WTC11 (cell line): ENCODE measurements around the gene SAMHD1. TPM values are rescaled to one million over a fixed set of nuclear protein-coding genes. Genes with fewer than 3 reads are reported as not detected.
A peak's percentile ranks its signal among the peaks of the same experiment; 100 is the strongest.

Experiments used
- ATAC-seq: fragments of 200-7000 bp; cut with Tn5 transposase; 2 replicates; pipeline ENCODE4 v1.10.0; 2021; ENCODE audit warnings: mild to moderate bottlenecking, moderate library complexity
- CTCF ChIA-PET: fragments of 300-600 bp; sonication (Branson Sonifier 250); formaldehyde crosslinking; loops from one replicate; lab custom pipeline; 2021; ENCODE audit warnings: antibody characterized with exemption; lab: Charles Lee
- POLR2A ChIA-PET: fragments of 350-600 bp; sonication (Branson Sonifier 250); formaldehyde crosslinking; loops from one replicate; lab custom pipeline; 2021; ENCODE audit warnings: antibody characterized with exemption; lab: Charles Lee
- DNase-seq: peaks from one replicate; pipeline ENCODE4 v3.0.0; 2021; ENCODE audit warnings: low spot score
- H3K27ac Mint-ChIP-seq: 2 replicates; pipeline ENCODE4 v1.8.0; 2021; ENCODE audit warnings: mixed read lengths
- H3K27me3 Mint-ChIP-seq: 2 replicates; pipeline ENCODE4 v1.8.0; 2021; ENCODE audit warnings: low read depth, mild to moderate bottlenecking, moderate library complexity, mixed read lengths
- H3K36me3 Mint-ChIP-seq: 2 replicates; pipeline ENCODE4 v1.8.0; 2021; ENCODE audit warnings: mixed read lengths
- H3K4me1 Mint-ChIP-seq: 2 replicates; pipeline ENCODE4 v1.8.0; 2022; ENCODE audit warnings: mixed read lengths
- H3K4me3 Mint-ChIP-seq: 2 replicates; pipeline ENCODE4 v1.8.0; 2021; ENCODE audit warnings: mild to moderate bottlenecking, moderate library complexity, mixed read lengths
- H3K9me3 Mint-ChIP-seq: 2 replicates; pipeline ENCODE4 v1.8.0; 2021; ENCODE audit warnings: mixed read lengths
- FOXP1 ChIP-seq: sonication (generic); formaldehyde crosslinking; IDR thresholded peaks from 2 replicates; pipeline ENCODE4 v1.8.0; 2022; ENCODE audit warnings: missing genetic modification reagents, mild to moderate bottlenecking, moderate library complexity, borderline replicate concordance
- GABPB1 ChIP-seq: sonication (generic); formaldehyde crosslinking; IDR thresholded peaks from 2 replicates; pipeline ENCODE4 v1.8.1; 2023; ENCODE audit warnings: mild to moderate bottlenecking, missing genetic modification reagents
- IRF2 ChIP-seq: sonication (generic); formaldehyde crosslinking; IDR thresholded peaks from 2 replicates; pipeline ENCODE4 v1.8.0; 2022; ENCODE audit warnings: low read depth, missing genetic modification reagents, borderline replicate concordance
- NFYB ChIP-seq: sonication (generic); formaldehyde crosslinking; conservative IDR thresholded peaks from 2 replicates; pipeline ENCODE4 v1.8.0; 2022; ENCODE audit warnings: low read depth, missing genetic modification reagents
- NR3C1 ChIP-seq: sonication (generic); formaldehyde crosslinking; conservative IDR thresholded peaks from 2 replicates; pipeline ENCODE4 v1.8.1; 2023; ENCODE audit warnings: low read depth, mild to moderate bottlenecking, missing genetic modification reagents
- OVOL2 ChIP-seq: fragments of 250-450 bp; sonication (Bioruptor Pico); IDR thresholded peaks from 2 replicates; pipeline ENCODE4 v1.9.0; 2021; ENCODE audit warnings: mild to moderate bottlenecking, borderline replicate concordance
- PRRX2 ChIP-seq: fragments of 250-450 bp; sonication (Bioruptor Pico); IDR thresholded peaks from 2 replicates; pipeline ENCODE4 v1.8.0; 2021; ENCODE audit warnings: mild to moderate bottlenecking
- RORB ChIP-seq: fragments of 250-450 bp; sonication (Bioruptor Pico); IDR thresholded peaks from 2 replicates; pipeline ENCODE4 v1.9.0; 2021; ENCODE audit warnings: mild to moderate bottlenecking
- TEAD1 ChIP-seq: sonication (generic); formaldehyde crosslinking; IDR thresholded peaks from 2 replicates; pipeline ENCODE4 v1.8.0; 2022; ENCODE audit warnings: mild to moderate bottlenecking, missing genetic modification reagents
- TEAD4 ChIP-seq: sonication (generic); formaldehyde crosslinking; IDR thresholded peaks from 2 replicates; pipeline ENCODE4 v1.8.0; 2022; ENCODE audit warnings: mild to moderate bottlenecking, missing genetic modification reagents
- ZNF121 ChIP-seq: sonication (generic); formaldehyde crosslinking; IDR thresholded peaks from 2 replicates; pipeline ENCODE4 v1.8.0; 2023; ENCODE audit warnings: missing genetic modification reagents
- total RNA-seq: library from RNA; stranded (reverse); gene quantifications from 3 replicates; pipeline ENCODE4 v1.2.3, GENCODE V29; 2021
- TF ChIP-seq, protein P1 (sequence below): sonication (generic); formaldehyde crosslinking; IDR thresholded peaks from 2 replicates; pipeline ENCODE4 v1.8.0; 2022; ENCODE audit warnings: missing genetic modification reagents
- TF ChIP-seq, protein P2 (sequence below): sonication (generic); formaldehyde crosslinking; conservative IDR thresholded peaks from 2 replicates; pipeline ENCODE4 v1.8.1; 2022; ENCODE audit warnings: mild to moderate bottlenecking, missing genetic modification reagents
- TF ChIP-seq, protein P3 (sequence below): sonication (generic); formaldehyde crosslinking; IDR thresholded peaks from 2 replicates; pipeline ENCODE4 v1.8.1; 2023; ENCODE audit warnings: mild to moderate bottlenecking, moderate library complexity, missing genetic modification reagents
- TF ChIP-seq, protein P4 (sequence below): sonication (generic); formaldehyde crosslinking; IDR thresholded peaks from 2 replicates; pipeline ENCODE4 v1.8.1; 2022; ENCODE audit warnings: low read depth, missing genetic modification reagents, borderline replicate concordance

Gene SAMHD1
- total RNA-seq, 1 experiment from 2014 or later, result 31.0 TPM

DNA sequence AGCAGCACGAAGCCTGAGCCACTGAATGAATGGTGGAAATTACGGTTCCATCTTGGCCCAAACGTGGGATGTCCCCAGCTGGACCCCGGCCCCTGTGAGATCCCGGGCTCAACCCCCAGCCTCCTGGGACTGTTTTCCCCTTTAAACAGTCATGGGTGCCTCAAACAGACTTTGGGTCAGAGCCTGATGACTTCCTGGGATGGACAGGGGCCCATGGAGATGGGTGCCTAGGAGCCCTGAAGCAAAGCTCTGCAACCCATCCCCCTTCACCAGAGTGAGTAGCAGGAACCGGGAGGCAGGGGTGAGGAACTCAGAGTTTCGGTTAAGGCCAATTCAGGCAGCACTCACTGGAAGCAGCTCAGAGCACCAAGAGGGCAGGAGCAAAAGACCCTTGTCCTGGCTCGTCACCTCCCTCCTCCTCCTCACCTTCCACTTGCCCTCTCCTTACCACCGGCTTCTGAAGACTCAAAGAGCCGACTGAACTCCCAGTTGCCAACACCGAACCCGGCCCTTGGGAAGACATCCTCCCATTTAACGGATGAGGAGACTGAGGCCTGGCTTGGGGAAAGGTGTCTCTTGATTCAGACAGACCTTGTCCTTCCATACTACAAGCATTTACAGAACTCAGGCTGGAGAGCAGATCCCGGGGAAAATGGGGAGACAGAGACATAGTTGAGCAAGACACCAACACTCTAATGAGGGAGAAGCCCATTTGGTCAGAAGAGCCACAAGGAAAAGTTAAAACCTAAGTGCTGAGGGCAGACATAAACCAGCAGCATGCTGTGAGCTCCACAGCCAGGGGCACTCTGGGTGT is 90.5 kb downstream of the SAMHD1 start:
- CTCF ChIA-PET, result interaction anchor here (0.9 to 7.6 kb wide), 7 partner anchors 25 to 302 kb away, joined by 3 to 89 read pairs (median 4); no protein-coding TSS in a partner anchor
- H3K9me3 Mint-ChIP-seq, result no peaks in the 10 kb centered on the region
- no peak for DNase-seq
- no peak overlapping the region for H3K27ac Mint-ChIP-seq
- POLR2A ChIA-PET, result interaction anchor here (1.1 to 1.5 kb wide), 3 partner anchors 18 to 52 kb away, joined by 3 to 10 read pairs (median 3); no protein-coding TSS in a partner anchor
- no peak for ATAC-seq
- H3K36me3 Mint-ChIP-seq, result no peaks in the 10 kb centered on the region
- no peak for TF ChIP-seq NR3C1 (CRISPR knock-in tag)
- TF ChIP-seq NFYB (CRISPR knock-in tag), result no peak
- no peak for TF ChIP-seq OVOL2 (CRISPR knock-in tag)
- TF ChIP-seq ZNF121 (CRISPR knock-in tag), result no peak
- TF ChIP-seq PRRX2 (CRISPR knock-in tag), result no peak
- TF ChIP-seq, protein P1, sequence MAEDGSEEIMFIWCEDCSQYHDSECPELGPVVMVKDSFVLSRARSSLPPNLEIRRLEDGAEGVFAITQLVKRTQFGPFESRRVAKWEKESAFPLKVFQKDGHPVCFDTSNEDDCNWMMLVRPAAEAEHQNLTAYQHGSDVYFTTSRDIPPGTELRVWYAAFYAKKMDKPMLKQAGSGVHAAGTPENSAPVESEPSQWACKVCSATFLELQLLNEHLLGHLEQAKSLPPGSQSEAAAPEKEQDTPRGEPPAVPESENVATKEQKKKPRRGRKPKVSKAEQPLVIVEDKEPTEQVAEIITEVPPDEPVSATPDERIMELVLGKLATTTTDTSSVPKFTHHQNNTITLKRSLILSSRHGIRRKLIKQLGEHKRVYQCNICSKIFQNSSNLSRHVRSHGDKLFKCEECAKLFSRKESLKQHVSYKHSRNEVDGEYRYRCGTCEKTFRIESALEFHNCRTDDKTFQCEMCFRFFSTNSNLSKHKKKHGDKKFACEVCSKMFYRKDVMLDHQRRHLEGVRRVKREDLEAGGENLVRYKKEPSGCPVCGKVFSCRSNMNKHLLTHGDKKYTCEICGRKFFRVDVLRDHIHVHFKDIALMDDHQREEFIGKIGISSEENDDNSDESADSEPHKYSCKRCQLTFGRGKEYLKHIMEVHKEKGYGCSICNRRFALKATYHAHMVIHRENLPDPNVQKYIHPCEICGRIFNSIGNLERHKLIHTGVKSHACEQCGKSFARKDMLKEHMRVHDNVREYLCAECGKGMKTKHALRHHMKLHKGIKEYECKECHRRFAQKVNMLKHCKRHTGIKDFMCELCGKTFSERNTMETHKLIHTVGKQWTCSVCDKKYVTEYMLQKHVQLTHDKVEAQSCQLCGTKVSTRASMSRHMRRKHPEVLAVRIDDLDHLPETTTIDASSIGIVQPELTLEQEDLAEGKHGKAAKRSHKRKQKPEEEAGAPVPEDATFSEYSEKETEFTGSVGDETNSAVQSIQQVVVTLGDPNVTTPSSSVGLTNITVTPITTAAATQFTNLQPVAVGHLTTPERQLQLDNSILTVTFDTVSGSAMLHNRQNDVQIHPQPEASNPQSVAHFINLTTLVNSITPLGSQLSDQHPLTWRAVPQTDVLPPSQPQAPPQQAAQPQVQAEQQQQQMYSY (CRISPR knock-in tag), result no peak
- TF ChIP-seq, protein P2, sequence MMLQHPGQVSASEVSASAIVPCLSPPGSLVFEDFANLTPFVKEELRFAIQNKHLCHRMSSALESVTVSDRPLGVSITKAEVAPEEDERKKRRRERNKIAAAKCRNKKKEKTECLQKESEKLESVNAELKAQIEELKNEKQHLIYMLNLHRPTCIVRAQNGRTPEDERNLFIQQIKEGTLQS (CRISPR knock-in tag), result no peak
- no peak for TF ChIP-seq GABPB1
- TF ChIP-seq TEAD1, result no peak
- no peak for TF ChIP-seq IRF2
- no peak for TF ChIP-seq FOXP1 (CRISPR knock-in tag)
- TF ChIP-seq TEAD4, result no peak
- H3K4me3 Mint-ChIP-seq, result peak overlapping the region; percentile 68
- peaks cover 18% of the 10 kb centered on the region for H3K27me3 Mint-ChIP-seq
- peaks cover 48% of the 10 kb centered on the region for H3K4me1 Mint-ChIP-seq

DNA sequence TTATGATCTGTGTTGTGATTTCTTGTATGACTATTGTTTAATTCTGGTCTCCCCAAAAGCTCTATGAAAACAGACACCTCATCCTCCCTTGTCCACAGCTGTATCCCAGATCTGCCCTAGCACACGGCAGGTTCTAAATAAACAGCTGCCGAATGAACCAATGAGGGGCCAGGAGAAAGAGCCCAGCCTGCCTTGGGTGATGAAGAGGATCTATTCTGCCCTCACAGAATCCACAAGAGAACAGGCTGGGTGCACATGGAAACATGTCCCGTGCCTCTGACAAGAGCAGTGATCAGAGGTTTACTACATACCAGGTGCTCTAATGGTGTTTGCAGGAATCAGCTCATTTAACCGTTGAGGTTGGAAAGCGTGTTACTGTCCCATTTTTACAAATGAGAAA is 91.2 kb downstream of the SAMHD1 start:
- CTCF ChIA-PET, result interaction anchor here (1.3 to 7.6 kb wide), 4 partner anchors 24 to 105 kb away, joined by 3 to 89 read pairs (median 22); no protein-coding TSS in a partner anchor
- H3K9me3 Mint-ChIP-seq, result no peaks in the 10 kb centered on the region
- DNase-seq (no peak), ATAC-seq (no peak)
- POLR2A ChIA-PET, result interaction anchor here (0.8 to 1.1 kb wide), 2 partner anchors 12 to 52 kb away, joined by 3 to 4 read pairs; no protein-coding TSS in a partner anchor
- peaks cover 51% of the 10 kb centered on the region for H3K4me1 Mint-ChIP-seq
- no peak overlapping the region for H3K27ac Mint-ChIP-seq
- H3K27me3 Mint-ChIP-seq, result peaks cover 18% of the 10 kb centered on the region
- H3K36me3 Mint-ChIP-seq, result no peaks in the 10 kb centered on the region
- no peak overlapping the region for H3K4me3 Mint-ChIP-seq
- TF ChIP-seq, protein P3, sequence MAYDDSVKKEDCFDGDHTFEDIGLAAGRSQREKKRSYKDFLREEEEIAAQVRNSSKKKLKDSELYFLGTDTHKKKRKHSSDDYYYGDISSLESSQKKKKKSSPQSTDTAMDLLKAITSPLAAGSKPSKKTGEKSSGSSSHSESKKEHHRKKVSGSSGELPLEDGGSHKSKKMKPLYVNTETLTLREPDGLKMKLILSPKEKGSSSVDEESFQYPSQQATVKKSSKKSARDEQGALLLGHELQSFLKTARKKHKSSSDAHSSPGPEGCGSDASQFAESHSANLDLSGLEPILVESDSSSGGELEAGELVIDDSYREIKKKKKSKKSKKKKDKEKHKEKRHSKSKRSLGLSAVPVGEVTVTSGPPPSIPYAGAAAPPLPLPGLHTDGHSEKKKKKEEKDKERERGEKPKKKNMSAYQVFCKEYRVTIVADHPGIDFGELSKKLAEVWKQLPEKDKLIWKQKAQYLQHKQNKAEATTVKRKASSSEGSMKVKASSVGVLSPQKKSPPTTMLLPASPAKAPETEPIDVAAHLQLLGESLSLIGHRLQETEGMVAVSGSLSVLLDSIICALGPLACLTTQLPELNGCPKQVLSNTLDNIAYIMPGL, result no peak
- TF ChIP-seq RORB (CRISPR knock-in tag), result no peak
- TF ChIP-seq, protein P4, sequence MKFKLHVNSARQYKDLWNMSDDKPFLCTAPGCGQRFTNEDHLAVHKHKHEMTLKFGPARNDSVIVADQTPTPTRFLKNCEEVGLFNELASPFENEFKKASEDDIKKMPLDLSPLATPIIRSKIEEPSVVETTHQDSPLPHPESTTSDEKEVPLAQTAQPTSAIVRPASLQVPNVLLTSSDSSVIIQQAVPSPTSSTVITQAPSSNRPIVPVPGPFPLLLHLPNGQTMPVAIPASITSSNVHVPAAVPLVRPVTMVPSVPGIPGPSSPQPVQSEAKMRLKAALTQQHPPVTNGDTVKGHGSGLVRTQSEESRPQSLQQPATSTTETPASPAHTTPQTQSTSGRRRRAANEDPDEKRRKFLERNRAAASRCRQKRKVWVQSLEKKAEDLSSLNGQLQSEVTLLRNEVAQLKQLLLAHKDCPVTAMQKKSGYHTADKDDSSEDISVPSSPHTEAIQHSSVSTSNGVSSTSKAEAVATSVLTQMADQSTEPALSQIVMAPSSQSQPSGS (CRISPR knock-in tag), result no peak
